Mesothelial cell of epicardium (in vitro differentiated cells): ENCODE measurements around the gene GRIN3A. TPM values are rescaled to one million over a fixed set of nuclear protein-coding genes. Genes with fewer than 3 reads are reported as not detected.

Experiments
- DNase-seq, 2 experiments: peaks; one replicate each; pipeline ENCODE4 v3.0.0; 2021; ENCODE audit warnings: low spot score in 2 of 2; ENCODE audit not compliant: unreplicated experiment in 2 of 2
- H3K27ac Mint-ChIP-seq: 2 replicates; pipeline ENCODE4 v1.8.0; 2021; ENCODE audit warnings: mixed read lengths
- H3K27me3 Mint-ChIP-seq: 2 replicates; pipeline ENCODE4 v1.8.0; 2021; ENCODE audit warnings: low read depth, mixed read lengths
- H3K36me3 Mint-ChIP-seq: 2 replicates; pipeline ENCODE4 v1.8.0; 2021; ENCODE audit warnings: mixed read lengths
- H3K4me1 Mint-ChIP-seq: 2 replicates; pipeline ENCODE4 v1.8.0; 2021; ENCODE audit warnings: mixed read lengths
- H3K4me3 Mint-ChIP-seq: 2 replicates; pipeline ENCODE4 v1.8.0; 2021; ENCODE audit warnings: mild to moderate bottlenecking, moderate library complexity, mixed read lengths
- H3K9me3 Mint-ChIP-seq: 2 replicates; pipeline ENCODE4 v1.8.0; 2021; ENCODE audit warnings: mixed read lengths
- total RNA-seq: library from RNA; stranded (reverse); gene quantifications from 3 replicates; pipeline ENCODE4 v1.2.1, GENCODE V29; 2021
- TF ChIP-seq, protein P1 (sequence below): fragments of 200-600 bp; sonication (generic); IDR thresholded peaks from one replicate; pipeline ENCODE4 v1.5.0; 2021; ENCODE audit warnings: antibody characterized with exemption; ENCODE audit not compliant: unreplicated experiment

The GRIN3A gene
- total RNA-seq, 1 donor from 2014 or later: 3.0 TPM

DNA sequence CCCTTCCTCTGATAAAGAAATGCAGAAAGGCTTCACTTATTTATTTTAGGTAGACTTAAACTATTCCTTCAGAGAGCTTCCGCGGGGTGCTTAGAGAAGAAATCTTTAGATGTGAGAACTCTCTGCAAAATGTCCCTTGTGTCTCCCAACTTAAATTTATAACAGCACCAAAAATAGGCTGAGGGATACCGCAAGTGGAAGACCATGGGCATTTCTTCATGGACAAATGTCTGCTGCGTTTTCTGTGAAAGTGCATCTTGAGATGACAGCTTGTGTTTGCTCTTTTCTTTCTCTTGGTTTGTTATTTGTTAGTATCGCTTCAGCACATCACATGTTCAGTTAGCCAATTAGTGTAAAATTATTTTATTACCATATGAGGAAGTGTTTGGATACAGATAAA lies 15.3 kb upstream of the GRIN3A start:
- TF ChIP-seq, protein P1, sequence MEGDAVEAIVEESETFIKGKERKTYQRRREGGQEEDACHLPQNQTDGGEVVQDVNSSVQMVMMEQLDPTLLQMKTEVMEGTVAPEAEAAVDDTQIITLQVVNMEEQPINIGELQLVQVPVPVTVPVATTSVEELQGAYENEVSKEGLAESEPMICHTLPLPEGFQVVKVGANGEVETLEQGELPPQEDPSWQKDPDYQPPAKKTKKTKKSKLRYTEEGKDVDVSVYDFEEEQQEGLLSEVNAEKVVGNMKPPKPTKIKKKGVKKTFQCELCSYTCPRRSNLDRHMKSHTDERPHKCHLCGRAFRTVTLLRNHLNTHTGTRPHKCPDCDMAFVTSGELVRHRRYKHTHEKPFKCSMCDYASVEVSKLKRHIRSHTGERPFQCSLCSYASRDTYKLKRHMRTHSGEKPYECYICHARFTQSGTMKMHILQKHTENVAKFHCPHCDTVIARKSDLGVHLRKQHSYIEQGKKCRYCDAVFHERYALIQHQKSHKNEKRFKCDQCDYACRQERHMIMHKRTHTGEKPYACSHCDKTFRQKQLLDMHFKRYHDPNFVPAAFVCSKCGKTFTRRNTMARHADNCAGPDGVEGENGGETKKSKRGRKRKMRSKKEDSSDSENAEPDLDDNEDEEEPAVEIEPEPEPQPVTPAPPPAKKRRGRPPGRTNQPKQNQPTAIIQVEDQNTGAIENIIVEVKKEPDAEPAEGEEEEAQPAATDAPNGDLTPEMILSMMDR: no peak
- no peak for DNase-seq
- no peaks in the 10 kb centered on the region for H3K36me3 Mint-ChIP-seq
- peaks cover 23% of the 10 kb centered on the region for H3K4me1 Mint-ChIP-seq
- no peak overlapping the region for H3K27ac Mint-ChIP-seq
- peaks cover 11% of the 10 kb centered on the region for H3K27me3 Mint-ChIP-seq
- H3K9me3 Mint-ChIP-seq: no peaks in the 10 kb centered on the region
- no peak overlapping the region for H3K4me3 Mint-ChIP-seq

DNA sequence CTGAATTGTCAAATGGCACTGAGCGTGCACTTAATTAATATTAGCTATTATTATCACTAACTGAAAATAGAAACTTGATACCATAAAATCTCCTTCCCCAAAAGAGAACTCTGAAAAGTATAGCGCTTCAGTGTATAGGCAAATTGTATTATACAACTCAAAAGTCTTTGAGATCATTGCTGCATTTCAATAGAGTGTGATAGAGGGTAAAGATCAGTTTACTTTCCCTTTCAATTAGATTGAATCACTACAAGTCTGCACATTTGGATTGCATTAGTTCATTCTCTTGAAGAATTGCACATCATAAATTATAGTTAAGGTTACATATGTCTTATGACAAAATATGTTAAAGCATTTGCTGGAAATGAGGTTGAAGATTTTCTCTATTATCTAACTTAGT lies 13.4 kb upstream of the GRIN3A start:
- Mint-ChIP-seq H3K9me3 (no peaks in the 10 kb centered on the region), H3K36me3 (no peaks in the 10 kb centered on the region), H3K27me3 (peaks cover 5% of the 10 kb centered on the region), H3K27ac (no peak overlapping the region), H3K4me1 (peaks cover 23% of the 10 kb centered on the region), H3K4me3 (no peak overlapping the region)
- TF ChIP-seq, protein P1: no peak
- DNase-seq: no peak

DNA sequence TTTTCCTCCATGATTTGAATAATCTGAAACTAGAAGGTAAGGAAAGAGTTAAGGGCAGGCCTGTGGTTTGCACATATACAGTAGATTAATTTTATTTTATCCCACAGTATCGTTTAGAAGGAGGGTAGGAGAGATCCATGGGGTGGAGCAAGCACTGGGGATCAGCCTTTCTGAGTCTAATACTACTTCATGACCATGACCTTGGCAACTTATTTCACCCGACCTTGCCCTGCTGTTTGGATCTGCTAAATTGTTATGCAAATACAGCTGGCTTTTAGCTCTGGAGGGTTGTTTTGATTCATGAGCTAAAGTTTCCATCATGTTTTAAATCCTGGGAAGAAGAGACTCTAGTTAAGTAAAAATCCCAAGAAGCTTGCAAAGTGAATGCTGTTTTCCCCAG lies 864 bp upstream of the GRIN3A start:
- Mint-ChIP-seq H3K4me3 (peak overlapping the region; percentile 6), H3K9me3 (no peaks in the 10 kb centered on the region), H3K4me1 (peaks cover 9% of the 10 kb centered on the region), H3K36me3 (no peaks in the 10 kb centered on the region), H3K27me3 (peaks cover 86% of the 10 kb centered on the region), H3K27ac (no peak overlapping the region)
- TF ChIP-seq, protein P1: no peak
- DNase-seq: no peak

DNA sequence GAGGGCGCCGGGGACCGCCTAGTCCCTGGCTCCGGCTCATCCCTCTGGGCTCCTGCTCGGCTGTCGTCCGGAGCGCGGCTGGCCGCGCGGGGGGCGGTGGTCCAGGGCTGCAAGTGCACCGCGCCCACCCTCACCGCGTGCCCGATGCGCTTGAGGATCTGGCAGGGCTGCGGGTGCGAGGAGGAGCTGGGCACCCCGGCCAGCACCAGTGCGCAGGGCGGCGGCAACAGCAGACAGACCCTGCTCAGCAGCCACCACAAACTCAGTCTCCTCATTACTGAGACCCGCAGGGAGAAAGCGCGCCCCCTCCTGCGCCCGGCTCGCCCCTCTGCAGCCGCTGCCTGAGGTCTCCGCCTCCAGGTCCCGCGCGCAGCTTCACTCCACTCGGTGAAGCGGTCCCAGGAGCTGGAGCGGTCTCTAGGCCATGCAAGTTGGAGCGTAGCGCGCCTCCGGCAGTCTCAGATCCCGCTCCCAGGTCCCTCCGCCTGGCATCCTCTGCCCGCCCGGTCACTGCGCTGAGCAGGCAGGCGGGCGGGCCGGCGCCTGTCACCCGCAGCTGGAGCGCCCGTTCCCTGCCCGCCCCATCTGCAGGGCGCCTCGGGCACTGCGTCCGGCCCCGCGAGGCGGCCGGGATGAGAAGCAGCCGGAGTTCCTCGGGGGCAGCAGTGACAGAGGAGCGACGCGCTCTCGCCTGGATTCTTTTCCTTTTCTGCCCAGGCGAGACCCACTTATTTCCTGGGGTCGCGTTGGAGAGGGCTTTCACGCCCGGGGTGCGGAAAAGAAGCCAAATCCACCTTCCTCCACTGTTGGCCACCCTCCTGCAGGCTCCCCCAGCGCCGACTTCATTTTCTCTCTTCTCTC lies 512 bp downstream of the GRIN3A start:
- DNase-seq: peak; percentile 22 to 47
- Mint-ChIP-seq H3K9me3 (no peaks in the 10 kb centered on the region), H3K4me1 (peaks cover 9% of the 10 kb centered on the region), H3K27me3 (peaks cover 95% of the 10 kb centered on the region), H3K4me3 (peak overlapping the region; percentile 85), H3K27ac (no peak overlapping the region), H3K36me3 (no peaks in the 10 kb centered on the region)
- TF ChIP-seq, protein P1: no peak

DNA sequence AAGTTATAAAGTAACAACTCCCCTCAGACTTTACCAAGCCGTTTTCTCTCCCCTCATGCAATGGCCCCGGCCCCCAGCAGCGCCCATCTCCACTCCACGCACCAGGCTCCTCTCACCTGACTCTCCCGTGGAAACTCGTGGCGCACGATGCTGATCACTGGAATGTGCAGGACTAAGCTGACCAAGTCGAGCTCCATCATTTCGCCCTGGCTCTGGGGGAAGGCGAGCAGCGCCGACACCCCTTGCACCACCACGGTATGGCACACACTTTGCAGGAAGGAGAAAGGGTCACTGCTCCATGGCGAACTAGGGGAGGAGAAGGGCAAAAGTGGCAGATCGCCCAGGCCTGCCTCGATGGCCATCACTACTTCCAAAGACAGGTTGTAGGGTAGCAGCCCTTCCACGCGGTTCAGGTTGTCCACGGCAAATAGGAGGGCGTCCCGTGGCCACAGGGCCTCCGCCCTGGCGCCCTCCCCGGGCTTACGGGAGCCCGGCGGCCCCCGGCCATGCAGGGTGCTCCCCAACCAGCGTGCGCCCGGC lies 1.2 kb downstream of the GRIN3A start:
- peaks cover 9% of the 10 kb centered on the region for H3K4me1 Mint-ChIP-seq
- no peak overlapping the region for H3K27ac Mint-ChIP-seq
- H3K4me3 Mint-ChIP-seq: peak overlapping the region; percentile 62
- TF ChIP-seq, protein P1: no peak
- H3K9me3 Mint-ChIP-seq: no peaks in the 10 kb centered on the region
- H3K36me3 Mint-ChIP-seq: no peaks in the 10 kb centered on the region
- peaks cover 95% of the 10 kb centered on the region for H3K27me3 Mint-ChIP-seq
- DNase-seq: no peak
